Measurements from ENCODE around the gene PTN.
A peak's percentile ranks its signal among the peaks of the same experiment; 100 is the strongest.

PTN gene

GRCh38 chr7:137351941-137352340, 8.4 kb upstream of the PTN start:
- Histone ChIP-seq H3K9me3 (ENCODE audit: control insufficient read depth in 1 of 2, low read length in 2 of 2) (no peaks in the 10 kb centered on the region), H3K4me1 (ENCODE audit: control insufficient read depth in 1 of 2, insufficient read depth in 2 of 2, low read length in 2 of 2) (peaks cover 0 to 18% of the 10 kb centered on the region in 2 donors), H3K4me3 (ENCODE audit: low read depth in 1 of 2, low read length in 2 of 2) (no peak overlapping the region), H3K27ac (ENCODE audit: low read length) (no peak overlapping the region), H3K27me3 (ENCODE audit: low read depth, low read length) (no peaks in the 10 kb centered on the region), H3K36me3 (ENCODE audit: control insufficient read depth in 1 of 2, insufficient read depth in 2 of 2, low read length in 2 of 2) (no peaks in the 10 kb centered on the region)

- Histone ChIP-seq H3K4me1 (ENCODE audit: control insufficient read depth in 1 of 2, insufficient read depth in 2 of 2, low read length in 2 of 2) (no peaks in the 10 kb centered on the region), H3K4me3 (ENCODE audit: low read depth in 1 of 2, low read length in 2 of 2) (no peak overlapping the region), H3K27me3 (ENCODE audit: low read depth, low read length) (no peaks in the 10 kb centered on the region), H3K27ac (ENCODE audit: low read length) (no peak overlapping the region), H3K9me3 (ENCODE audit: control insufficient read depth in 1 of 2, low read length in 2 of 2) (no peaks in the 10 kb centered on the region), H3K36me3 (ENCODE audit: control insufficient read depth in 1 of 2, insufficient read depth in 2 of 2, low read length in 2 of 2) (no peaks in the 10 kb centered on the region)
Observed at GRCh38 chr7:137345799-137346449, 2.4 kb upstream of the PTN start.

GRCh38 chr7:137342828-137343261, 688 bp downstream of the PTN start:
- peak overlapping the region; percentile 71 to 73 for H3K4me3 ChIP-seq (ENCODE audit: low read depth in 1 of 2, low read length in 2 of 2)
- H3K36me3 ChIP-seq (ENCODE audit: control insufficient read depth in 1 of 2, insufficient read depth in 2 of 2, low read length in 2 of 2) = no peaks in the 10 kb centered on the region
- H3K27ac ChIP-seq (ENCODE audit: low read length) = no peak overlapping the region

GRCh38 chr7:137342265-137342664, 1.3 kb downstream of the PTN start:
- Histone ChIP-seq H3K27me3 (ENCODE audit: low read depth, low read length) (no peaks in the 10 kb centered on the region), H3K27ac (ENCODE audit: low read length) (no peak overlapping the region), H3K9me3 (ENCODE audit: control insufficient read depth in 1 of 2, low read length in 2 of 2) (no peaks in the 10 kb centered on the region), H3K36me3 (ENCODE audit: control insufficient read depth in 1 of 2, insufficient read depth in 2 of 2, low read length in 2 of 2) (no peaks in the 10 kb centered on the region), H3K4me1 (ENCODE audit: control insufficient read depth in 1 of 2, insufficient read depth in 2 of 2, low read length in 2 of 2) (no peaks in the 10 kb centered on the region), H3K4me3 (ENCODE audit: low read depth in 1 of 2, low read length in 2 of 2) (peak overlapping the region; percentile 71 to 73)

More at GRCh38 chr7:137342828-137343261, 688 bp downstream of the PTN start:
- H3K27me3 ChIP-seq (ENCODE audit: low read depth, low read length) = no peaks in the 10 kb centered on the region
- no peaks in the 10 kb centered on the region for H3K4me1 ChIP-seq (ENCODE audit: control insufficient read depth in 1 of 2, insufficient read depth in 2 of 2, low read length in 2 of 2)
- H3K9me3 ChIP-seq (ENCODE audit: control insufficient read depth in 1 of 2, low read length in 2 of 2) = no peaks in the 10 kb centered on the region

- no peak overlapping the region for H3K27ac ChIP-seq (ENCODE audit: low read length)
- no peak overlapping the region for H3K4me3 ChIP-seq (ENCODE audit: low read depth in 1 of 2, low read length in 2 of 2)
Observed at GRCh38 chr7:137337902-137338301, 5.6 kb downstream of the PTN start.

GRCh38 chr7:137335814-137336213, 7.7 kb downstream of the PTN start:
- no peak overlapping the region for H3K4me3 ChIP-seq (ENCODE audit: low read depth in 1 of 2, low read length in 2 of 2)
- no peak overlapping the region for H3K27ac ChIP-seq (ENCODE audit: low read length)
- no peaks in the 10 kb centered on the region for H3K27me3 ChIP-seq (ENCODE audit: low read depth, low read length)
- H3K9me3 ChIP-seq (ENCODE audit: control insufficient read depth in 1 of 2, low read length in 2 of 2) = no peaks in the 10 kb centered on the region
- no peaks in the 10 kb centered on the region for H3K36me3 ChIP-seq (ENCODE audit: control insufficient read depth in 1 of 2, insufficient read depth in 2 of 2, low read length in 2 of 2)
- no peaks in the 10 kb centered on the region for H3K4me1 ChIP-seq (ENCODE audit: control insufficient read depth in 1 of 2, insufficient read depth in 2 of 2, low read length in 2 of 2)

More at GRCh38 chr7:137337902-137338301, 5.6 kb downstream of the PTN start:
- Histone ChIP-seq H3K4me1 (ENCODE audit: control insufficient read depth in 1 of 2, insufficient read depth in 2 of 2, low read length in 2 of 2) (no peaks in the 10 kb centered on the region), H3K9me3 (ENCODE audit: control insufficient read depth in 1 of 2, low read length in 2 of 2) (no peaks in the 10 kb centered on the region), H3K36me3 (ENCODE audit: control insufficient read depth in 1 of 2, insufficient read depth in 2 of 2, low read length in 2 of 2) (no peaks in the 10 kb centered on the region), H3K27me3 (ENCODE audit: low read depth, low read length) (no peaks in the 10 kb centered on the region)

- Histone ChIP-seq H3K27ac (ENCODE audit: low read length) (no peak overlapping the region), H3K4me1 (ENCODE audit: control insufficient read depth in 1 of 2, insufficient read depth in 2 of 2, low read length in 2 of 2) (no peaks in the 10 kb centered on the region), H3K27me3 (ENCODE audit: low read depth, low read length) (no peaks in the 10 kb centered on the region), H3K4me3 (ENCODE audit: low read depth in 1 of 2, low read length in 2 of 2) (no peak overlapping the region), H3K9me3 (ENCODE audit: control insufficient read depth in 1 of 2, low read length in 2 of 2) (no peaks in the 10 kb centered on the region), H3K36me3 (ENCODE audit: control insufficient read depth in 1 of 2, insufficient read depth in 2 of 2, low read length in 2 of 2) (no peaks in the 10 kb centered on the region)
Observed at GRCh38 chr7:137331378-137331777, 12.2 kb downstream of the PTN start.

- Histone ChIP-seq H3K4me1 (ENCODE audit: control insufficient read depth in 1 of 2, insufficient read depth in 2 of 2, low read length in 2 of 2) (no peaks in the 10 kb centered on the region), H3K36me3 (ENCODE audit: control insufficient read depth in 1 of 2, insufficient read depth in 2 of 2, low read length in 2 of 2) (no peaks in the 10 kb centered on the region), H3K9me3 (ENCODE audit: control insufficient read depth in 1 of 2, low read length in 2 of 2) (no peaks in the 10 kb centered on the region), H3K4me3 (ENCODE audit: low read depth in 1 of 2, low read length in 2 of 2) (no peak overlapping the region), H3K27me3 (ENCODE audit: low read depth, low read length) (no peaks in the 10 kb centered on the region), H3K27ac (ENCODE audit: low read length) (no peak overlapping the region)
Observed at GRCh38 chr7:137329411-137329810, 14.1 kb downstream of the PTN start.

- H3K36me3 ChIP-seq (ENCODE audit: control insufficient read depth in 1 of 2, insufficient read depth in 2 of 2, low read length in 2 of 2) = no peaks in the 10 kb centered on the region
- no peak overlapping the region for H3K27ac ChIP-seq (ENCODE audit: low read length)
- no peaks in the 10 kb centered on the region for H3K4me1 ChIP-seq (ENCODE audit: control insufficient read depth in 1 of 2, insufficient read depth in 2 of 2, low read length in 2 of 2)
- H3K4me3 ChIP-seq (ENCODE audit: low read depth in 1 of 2, low read length in 2 of 2) = no peak overlapping the region
- no peaks in the 10 kb centered on the region for H3K9me3 ChIP-seq (ENCODE audit: control insufficient read depth in 1 of 2, low read length in 2 of 2)
- H3K27me3 ChIP-seq (ENCODE audit: low read depth, low read length) = no peaks in the 10 kb centered on the region
Observed at GRCh38 chr7:137328373-137329120, 15.0 kb downstream of the PTN start.

GRCh38 chr7:137325927-137326326, 17.6 kb downstream of the PTN start:
- peaks cover 0 to 6% of the 10 kb centered on the region in 2 donors for H3K9me3 ChIP-seq (ENCODE audit: control insufficient read depth in 1 of 2, low read length in 2 of 2)
- H3K27ac ChIP-seq (ENCODE audit: low read length) = no peak overlapping the region
- H3K36me3 ChIP-seq (ENCODE audit: control insufficient read depth in 1 of 2, insufficient read depth in 2 of 2, low read length in 2 of 2) = no peaks in the 10 kb centered on the region
- H3K27me3 ChIP-seq (ENCODE audit: low read depth, low read length) = no peaks in the 10 kb centered on the region
- no peaks in the 10 kb centered on the region for H3K4me1 ChIP-seq (ENCODE audit: control insufficient read depth in 1 of 2, insufficient read depth in 2 of 2, low read length in 2 of 2)
- no peak overlapping the region for H3K4me3 ChIP-seq (ENCODE audit: low read depth in 1 of 2, low read length in 2 of 2)

GRCh38 chr7:137324796-137325696, 18.5 kb downstream of the PTN start:
- Histone ChIP-seq H3K4me3 (ENCODE audit: low read depth in 1 of 2, low read length in 2 of 2) (no peak overlapping the region), H3K36me3 (ENCODE audit: control insufficient read depth in 1 of 2, insufficient read depth in 2 of 2, low read length in 2 of 2) (no peaks in the 10 kb centered on the region), H3K4me1 (ENCODE audit: control insufficient read depth in 1 of 2, insufficient read depth in 2 of 2, low read length in 2 of 2) (no peaks in the 10 kb centered on the region), H3K27me3 (ENCODE audit: low read depth, low read length) (no peaks in the 10 kb centered on the region), H3K9me3 (ENCODE audit: control insufficient read depth in 1 of 2, low read length in 2 of 2) (peaks cover 0 to 6% of the 10 kb centered on the region in 2 donors), H3K27ac (ENCODE audit: low read length) (no peak overlapping the region)
